Ramos (cell line): ENCODE data around the gene GARS1.

ENCODE experiments used
- in situ Hi-C: fragments of 300-500 bp; cut with MboI; formaldehyde crosslinking; loops from one replicate; pipeline ENCODE4 v1.14.3; 2022; ENCODE audit warnings: low sequenced_read_pairs; ENCODE audit not compliant: unreplicated experiment

GARS1 gene

GRCh38 chr7:30652698-30653641 lies 58.3 kb downstream of the GARS1 start:
- in situ Hi-C loops: no loop called here

DNA sequence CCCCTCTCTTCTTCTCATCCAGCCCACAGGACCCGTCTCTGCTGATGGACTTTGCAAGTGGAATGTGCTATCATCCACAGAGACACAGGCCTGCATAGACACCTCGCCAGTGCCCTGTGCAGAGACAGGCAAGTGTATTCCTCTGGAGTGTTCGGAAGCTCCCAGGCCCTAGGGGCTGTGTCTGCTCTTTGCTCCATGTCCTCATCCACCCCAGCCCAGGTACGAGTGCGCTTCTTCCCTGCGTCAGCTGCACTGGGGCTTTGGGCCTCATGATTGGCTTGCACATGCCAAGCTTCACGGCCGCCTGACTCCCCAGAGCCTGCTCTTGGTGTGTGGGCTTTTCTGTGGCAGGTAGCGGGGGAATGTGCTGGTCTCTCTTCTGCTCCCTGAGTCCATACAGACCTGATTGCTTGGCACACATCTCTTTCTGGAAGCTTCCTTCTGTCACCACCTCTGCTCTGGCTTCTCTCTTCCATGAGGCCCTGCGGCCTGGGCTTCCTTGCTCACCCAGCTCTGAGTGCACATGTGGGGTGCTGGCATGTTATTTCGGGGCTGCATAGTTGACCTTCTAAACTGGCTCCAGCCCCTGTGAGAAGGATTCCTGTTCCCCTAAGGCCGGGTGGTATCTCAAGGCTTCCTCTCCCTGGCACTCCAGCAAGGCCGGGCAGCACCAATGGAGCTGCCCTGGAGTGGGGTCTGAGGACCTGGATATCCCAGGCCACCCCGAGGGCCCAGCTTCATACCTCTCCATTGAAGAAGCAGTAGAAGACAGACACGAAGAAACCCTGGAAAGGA lies 59.8 kb downstream of the GARS1 start:
- in situ Hi-C loops: no loop called here

GRCh38 chr7:30655096-30655970 lies 60.7 kb downstream of the GARS1 start:
- in situ Hi-C loops: no loop called here

DNA sequence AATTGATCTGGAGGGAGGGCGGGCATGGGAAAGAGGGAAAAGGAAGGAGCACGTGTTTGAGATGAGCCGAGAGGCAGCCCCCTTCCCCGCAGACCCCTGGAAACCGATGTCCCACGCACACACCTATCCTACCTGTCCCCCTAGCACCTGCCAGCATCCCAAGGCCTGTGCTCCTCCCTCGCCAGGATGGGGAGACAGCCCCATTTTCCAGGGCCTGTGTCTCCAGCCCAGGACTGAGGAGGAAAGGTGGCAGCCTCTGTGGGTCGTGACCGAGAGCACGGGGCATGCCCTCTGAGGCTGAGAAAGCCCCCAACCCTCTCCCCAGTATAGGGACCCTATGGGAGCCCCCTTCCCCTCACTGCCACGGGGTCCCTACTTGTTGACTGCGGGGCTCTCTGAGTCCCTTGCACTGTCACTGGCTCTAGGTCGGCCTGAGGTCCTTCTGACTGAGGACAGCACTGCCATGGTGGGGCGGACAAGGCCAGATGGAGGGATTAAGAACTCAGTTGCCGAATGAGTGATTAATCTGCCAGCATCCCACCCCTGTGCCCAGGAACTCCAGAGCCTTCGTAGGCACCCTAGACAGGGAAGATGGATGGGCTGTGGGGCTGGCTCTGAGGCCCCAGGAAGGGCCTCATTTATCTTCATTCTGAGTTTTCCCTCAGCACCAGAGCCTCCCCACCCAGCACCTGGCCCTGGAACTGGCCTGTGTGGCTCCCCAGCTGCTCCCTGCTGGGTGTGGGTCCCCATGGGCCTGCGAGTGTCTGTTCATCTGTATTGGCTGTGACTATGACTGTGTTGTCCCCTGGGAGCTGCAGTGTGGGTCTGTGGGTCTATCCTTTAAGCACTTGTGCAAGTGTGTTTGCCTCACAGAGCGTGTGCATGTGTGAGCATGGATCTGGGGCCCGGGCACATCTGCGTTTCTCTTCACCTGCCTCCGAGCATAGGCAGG lies 61.6 kb downstream of the GARS1 start:
- in situ Hi-C loops: no loop called here

DNA sequence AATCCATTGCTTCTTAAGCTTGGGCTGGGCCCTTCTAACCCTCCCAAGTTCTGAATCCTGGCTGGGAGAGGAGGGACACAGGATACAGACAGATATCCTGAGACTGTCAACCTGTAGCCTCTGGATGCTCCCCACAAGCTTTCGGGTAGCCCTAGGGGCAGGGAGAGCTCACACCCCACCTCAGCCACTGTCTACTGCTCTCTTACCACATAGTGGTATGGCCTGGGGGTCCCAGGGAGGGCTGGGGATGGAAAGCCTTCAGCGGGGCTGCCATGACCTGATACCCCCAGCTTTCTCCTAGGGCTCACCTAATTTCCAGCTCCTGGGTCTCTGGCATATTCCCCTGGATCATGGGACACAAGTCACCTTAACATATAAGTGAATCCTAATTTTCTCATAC lies 62.5 kb downstream of the GARS1 start:
- in situ Hi-C loops: no loop called here

- in situ Hi-C loops: no loop called here
These were observed 63.9 kb downstream of the GARS1 start for GRCh38 chr7:30658479-30659074.

DNA sequence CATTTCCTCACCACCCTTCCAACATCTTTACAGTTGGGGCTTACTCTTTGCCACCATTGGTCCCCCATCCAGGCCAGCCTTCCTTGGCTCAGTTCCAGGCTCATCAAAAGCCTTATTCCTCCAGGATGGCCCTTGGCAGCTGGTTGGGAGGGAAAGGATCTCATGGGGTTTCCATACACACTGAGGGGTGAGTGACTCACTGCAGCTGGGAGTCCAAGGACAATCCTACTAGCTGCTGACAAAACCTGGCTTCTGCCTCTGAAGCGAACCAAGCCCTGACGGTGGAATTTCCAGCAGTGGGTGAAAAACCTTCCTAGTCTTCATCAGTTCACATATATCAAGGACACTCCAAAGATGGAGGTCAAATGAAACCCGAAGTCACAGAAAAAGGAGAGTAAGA lies 64.6 kb downstream of the GARS1 start:
- in situ Hi-C loops: no loop called here

GRCh38 chr7:30660331-30661255 lies 65.9 kb downstream of the GARS1 start:
- in situ Hi-C loops: no loop called here

DNA sequence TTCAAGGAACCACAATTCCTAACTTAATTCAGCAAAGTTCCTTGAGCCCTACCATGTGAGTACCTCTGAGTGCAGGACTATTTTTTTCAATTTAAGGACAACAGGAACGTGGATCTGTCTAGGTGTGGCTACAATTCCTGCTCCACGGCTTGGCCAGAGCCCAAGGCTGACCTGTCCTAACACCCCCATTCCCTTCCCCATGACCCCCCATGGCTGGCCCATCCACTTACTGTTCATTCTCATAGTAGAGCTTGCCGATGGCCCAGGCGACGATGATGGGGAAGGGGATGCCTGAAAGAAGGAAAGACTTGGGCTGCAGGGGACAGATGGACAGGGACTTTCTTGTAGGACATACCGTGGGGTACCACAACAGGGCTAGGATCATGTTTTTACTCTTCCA lies 67.2 kb downstream of the GARS1 start:
- in situ Hi-C loops: no loop called here

GRCh38 chr7:30662431-30662939 lies 67.8 kb downstream of the GARS1 start:
- in situ Hi-C loops: no loop called here

GRCh38 chr7:30663414-30663813 lies 68.7 kb downstream of the GARS1 start:
- in situ Hi-C loops: no loop called here

GRCh38 chr7:30664184-30664885 lies 69.7 kb downstream of the GARS1 start:
- in situ Hi-C loops: no loop called here

DNA sequence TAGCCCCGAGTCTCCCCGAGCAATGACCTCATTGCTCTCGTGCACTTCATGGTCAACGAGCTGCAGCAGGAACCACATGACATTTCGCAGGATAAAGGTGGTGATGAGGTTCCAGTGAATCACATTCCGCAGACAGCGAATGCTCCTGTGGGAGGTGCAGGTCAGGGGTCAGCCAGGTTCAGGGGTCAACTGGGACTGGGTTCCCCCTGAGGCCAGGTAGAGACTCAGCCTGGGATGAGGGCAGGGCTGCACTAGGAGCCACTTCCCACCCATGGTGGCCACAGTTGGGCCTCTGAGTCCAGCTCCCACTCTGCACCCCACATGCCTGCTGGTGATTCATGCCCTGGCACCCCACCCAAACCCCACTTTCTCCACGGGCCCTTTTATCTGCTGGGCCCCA lies 70.4 kb downstream of the GARS1 start:
- in situ Hi-C loops: no loop called here

DNA sequence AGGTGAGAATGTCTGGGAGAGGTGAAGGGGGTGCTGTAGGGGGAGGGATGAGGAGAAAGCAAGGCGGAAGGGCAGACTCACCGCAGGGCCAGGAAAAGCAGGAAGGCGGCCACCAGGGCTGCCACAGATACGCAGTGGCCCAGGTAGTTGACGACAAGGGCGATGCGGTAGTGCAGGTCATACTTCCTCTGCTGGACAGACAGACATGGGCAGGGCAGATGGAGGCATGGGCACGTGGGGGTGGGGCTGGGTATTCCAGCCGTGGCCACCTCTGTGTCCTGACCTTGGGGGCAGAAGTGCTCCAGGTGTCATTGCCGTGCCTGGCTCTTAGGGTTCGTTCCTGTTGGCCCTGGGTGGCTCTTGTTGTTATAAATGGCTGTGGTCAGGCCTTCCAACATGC lies 70.8 kb downstream of the GARS1 start:
- in situ Hi-C loops: no loop called here

- in situ Hi-C loops: no loop called here
These were observed 72.5 kb downstream of the GARS1 start for GRCh38 chr7:30667172-30667571.

- in situ Hi-C loops: no loop called here
These were observed 73.4 kb downstream of the GARS1 start for GRCh38 chr7:30668102-30668501.

DNA sequence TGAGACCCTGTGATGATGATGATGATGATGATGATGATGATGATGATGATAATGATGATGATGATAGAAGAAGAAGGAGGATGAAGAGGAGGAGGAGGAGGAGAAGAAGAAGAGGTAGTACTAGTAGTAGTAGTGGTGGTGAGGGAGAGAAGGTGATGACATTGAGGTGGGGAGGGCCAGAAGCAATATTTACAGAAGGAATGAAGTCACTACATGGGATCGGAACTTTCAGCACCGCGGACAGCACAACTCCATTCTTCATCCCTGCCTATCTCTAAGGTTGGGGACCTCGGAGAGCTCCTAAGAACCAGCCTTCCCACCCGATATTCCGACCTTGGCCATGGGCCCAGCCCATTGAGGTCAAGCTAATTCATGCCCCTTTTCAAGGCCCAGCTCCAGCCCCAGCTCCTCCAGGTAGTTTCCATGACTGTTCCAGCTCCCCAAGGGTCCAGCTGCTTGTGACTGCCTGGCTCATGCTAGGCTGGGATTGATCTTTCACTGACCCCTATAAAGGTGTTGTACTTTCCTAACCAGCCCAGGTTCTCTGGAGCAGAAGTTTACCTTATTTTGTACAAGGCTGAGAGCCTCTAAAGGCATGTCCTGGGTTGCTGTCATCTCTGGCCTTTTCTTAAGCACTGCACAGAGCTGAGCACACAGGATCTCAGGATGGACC lies 77.3 kb downstream of the GARS1 start:
- in situ Hi-C loops: no loop called here
